GM23248 (cell line): ENCODE measurements around the gene SPRED1.

ENCODE experiments used
- EZH2 ChIP-seq: fragments of 200-600 bp; sonication (generic); IDR thresholded peaks from 2 replicates; pipeline ENCODE4 v1.6.1; 2018; ENCODE audit warnings: antibody characterized with exemption, mild to moderate bottlenecking; ENCODE audit not compliant: insufficient read depth, poor library complexity, severe bottlenecking
- EZH2phosphoT487 ChIP-seq: fragments of 200-600 bp; sonication (generic); IDR thresholded peaks from 2 replicates; pipeline ENCODE4 v1.6.1; 2018; ENCODE audit warnings: antibody characterized with exemption, moderate library complexity, mild to moderate bottlenecking, low read depth; ENCODE audit not compliant: insufficient read depth

GRCh38 chr15:38294126-38294525 lies 41.5 kb downstream of the SPRED1 start:
- TF ChIP-seq EZH2 (no peak), EZH2phosphoT487 (no peak)
